Nucleus accumbens (tissue), 56 donors: ENCODE results near the gene TMEM184A.

Source experiments
- DNase-seq, 56 donors: peaks; one replicate each; lab custom pipeline; 2025; lab: John Stamatoyannopoulos, UW

The TMEM184A gene

GRCh38 chr7:1555813-1556543, at the start of gene TMEM184A:
TMEM184A (minus strand) TSS chr7:1556205; CDS start chr7:1555484, 721 bp downstream.
- no peak for DNase-seq

GRCh38 chr7:1604383-1604782, 48.4 kb upstream of the TMEM184A start:
- no peak for DNase-seq

DNA sequence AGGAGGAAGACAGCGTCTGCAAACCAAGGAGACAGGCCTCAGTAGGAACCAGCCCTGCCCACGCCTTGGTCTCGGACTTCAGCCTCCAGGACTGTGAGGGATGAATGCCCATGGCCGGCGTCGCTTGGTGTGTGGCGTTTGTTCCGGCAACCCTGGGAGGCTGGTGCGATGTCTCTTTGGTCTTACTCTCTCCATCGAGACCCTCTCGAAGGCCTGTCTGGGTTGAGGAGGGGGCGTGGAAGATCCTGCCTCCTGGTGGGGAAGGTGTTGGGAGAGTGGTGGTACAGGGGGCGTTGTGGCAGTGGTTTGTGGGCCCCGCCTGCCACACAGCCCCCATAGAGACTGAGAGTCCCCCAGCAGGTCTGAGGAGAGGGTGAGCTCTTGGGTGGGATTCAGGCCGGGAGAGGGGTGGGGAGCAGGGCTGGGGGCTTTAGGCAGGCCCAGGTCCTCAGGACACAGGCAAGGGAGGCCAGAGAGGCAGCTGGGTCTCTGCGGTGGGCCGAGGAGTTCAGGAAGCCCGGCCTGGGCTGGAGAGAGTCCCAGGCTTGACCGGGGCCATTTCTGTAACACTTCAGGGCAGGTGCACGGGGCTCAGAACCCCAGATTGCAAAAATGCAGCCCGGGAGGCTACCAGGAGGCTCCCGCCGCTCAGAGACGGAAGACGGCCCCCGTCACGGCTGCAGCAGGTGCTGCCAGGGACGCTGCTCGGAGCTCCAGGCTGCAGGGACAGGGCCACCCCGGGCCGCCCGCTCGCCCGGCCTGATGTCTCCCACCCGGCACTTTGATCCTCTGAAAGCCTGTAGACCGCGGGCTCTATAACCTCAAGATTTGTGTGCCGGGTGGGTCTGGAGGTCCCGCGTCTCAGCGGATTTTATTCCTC, 47.6 kb upstream of the TMEM184A start:
- no peak for DNase-seq

- DNase-seq: no peak
Observed at GRCh38 chr7:1602386-1602785, 46.4 kb upstream of the TMEM184A start.

DNA sequence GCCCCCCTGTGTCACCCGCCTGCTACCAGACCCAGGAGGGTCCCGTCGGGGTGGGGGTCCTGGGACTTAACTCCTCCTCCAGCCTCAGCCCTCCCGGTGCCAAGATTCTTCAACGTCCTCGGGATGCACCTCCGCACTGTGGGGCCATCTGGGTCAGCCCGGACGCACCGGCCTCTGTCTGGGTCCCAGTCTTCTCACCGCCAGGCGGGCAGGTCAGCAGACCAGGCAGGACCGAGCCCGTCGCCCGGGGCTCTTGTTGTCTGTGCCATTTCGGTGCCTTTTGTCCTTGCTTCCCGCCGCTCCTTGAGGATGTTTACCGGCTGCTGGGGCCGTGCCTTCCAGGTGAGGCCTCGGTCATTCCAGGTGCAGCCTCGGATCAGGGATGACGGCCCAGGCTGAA, 46.0 kb upstream of the TMEM184A start:
- no peak for DNase-seq

DNA sequence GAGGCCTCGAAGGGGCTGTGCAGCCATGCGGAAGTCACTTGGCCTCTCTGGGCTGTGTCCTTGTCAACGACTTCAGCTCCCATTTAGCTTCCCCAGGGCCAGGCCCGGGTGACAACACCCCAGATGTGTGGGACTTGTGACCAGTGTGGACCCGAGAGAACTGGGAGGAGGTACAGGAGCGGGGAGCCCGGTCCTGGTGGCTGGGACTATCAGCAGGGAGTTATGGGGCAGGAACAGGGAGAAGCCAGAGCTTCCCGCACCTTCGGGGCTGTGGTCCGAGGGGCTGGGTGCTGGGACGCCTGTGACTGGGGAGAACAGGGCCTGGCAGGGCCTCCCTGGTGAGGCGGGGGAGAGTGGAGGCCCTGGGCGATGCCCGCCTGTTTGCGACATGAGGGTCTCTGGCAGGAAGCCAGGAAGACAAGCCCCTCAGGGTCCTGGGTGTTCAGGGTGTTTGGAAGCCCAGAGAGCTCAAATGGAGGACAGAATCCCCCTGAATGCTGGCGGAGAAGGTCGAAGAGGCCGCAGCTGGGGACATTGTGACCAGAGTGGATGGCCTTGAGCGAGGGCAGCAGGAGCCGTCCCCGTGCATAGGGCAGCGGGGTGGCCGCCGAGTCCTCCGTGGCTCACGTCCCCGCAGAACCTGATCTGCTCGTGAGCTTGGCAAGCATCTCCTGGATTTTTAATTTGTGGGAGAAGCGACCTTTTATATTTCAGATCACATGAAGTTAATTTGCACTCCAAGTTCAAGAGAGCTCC, 43.8 kb upstream of the TMEM184A start:
- DNase-seq: no peak

DNA sequence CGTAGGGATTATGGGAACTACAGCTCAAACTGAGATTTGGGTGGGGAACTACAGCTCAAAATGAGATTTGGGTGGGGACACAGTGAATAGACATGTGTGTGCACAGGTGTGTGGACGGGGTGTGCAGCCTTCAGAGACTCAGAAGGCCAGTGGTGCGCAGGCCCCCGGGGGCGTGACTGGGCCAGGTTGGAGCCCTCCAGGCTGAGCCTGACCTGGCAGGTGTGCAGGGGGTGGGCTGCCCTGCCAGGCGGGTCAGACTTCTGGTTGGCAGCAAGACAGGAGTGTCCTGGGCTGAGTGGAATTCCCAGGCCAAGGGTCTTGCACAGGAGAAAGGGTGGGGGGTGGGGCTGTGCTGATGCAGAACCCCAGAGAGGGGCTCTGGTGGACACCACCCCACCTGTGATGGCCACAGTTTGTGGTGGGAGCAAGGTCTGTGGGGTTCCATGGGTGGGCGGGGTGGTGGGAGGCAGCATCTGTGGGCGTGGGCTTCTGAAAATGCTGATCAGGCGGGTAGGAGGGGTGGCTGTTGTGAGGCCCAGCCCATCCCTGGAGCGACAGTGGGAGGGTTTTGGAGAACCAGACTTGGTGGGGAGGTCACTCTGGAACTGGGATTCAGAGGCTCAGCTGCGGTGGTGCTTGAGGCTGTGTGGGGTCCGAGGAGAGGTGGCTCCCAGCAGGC, 43.1 kb upstream of the TMEM184A start:
- no peak for DNase-seq

- no peak for DNase-seq
Observed at GRCh38 chr7:1598286-1598685, 42.3 kb upstream of the TMEM184A start.

- DNase-seq: no peak
Observed at GRCh38 chr7:1597791-1598190, 41.8 kb upstream of the TMEM184A start.

DNA sequence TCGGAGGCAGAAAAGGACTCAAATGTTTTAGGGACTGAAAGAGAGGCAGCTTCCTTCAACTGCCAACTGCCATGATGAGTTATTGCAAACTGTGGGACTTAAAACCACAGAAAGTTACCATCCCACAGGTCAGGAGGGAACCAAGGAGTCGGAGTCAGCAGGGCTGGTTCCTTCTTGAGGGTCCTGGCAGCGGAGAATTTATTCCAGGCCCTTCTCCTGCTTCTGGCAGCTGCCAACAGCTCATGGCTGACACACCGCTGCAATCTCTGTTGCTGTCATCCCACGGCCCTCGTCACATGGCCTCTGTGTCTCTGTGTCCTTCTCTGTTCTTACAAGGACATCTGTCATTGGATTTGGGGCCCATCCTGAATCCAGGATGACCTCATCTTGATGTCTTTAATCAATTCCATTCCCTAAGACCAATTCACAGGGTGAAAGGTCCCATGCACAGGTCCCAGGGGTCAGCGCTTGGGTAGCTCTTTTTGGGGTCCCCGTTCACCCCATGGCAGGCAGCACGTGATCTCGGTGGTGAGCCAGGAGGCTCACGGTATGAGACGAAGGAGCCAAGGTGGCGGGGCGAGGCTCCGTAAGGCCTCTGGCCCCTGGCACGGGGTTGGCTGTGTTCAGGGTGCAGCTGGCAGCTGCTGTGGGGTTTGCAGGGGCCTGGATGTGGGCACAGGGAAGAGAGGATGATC, 41.2 kb upstream of the TMEM184A start:
- DNase-seq: no peak

DNA sequence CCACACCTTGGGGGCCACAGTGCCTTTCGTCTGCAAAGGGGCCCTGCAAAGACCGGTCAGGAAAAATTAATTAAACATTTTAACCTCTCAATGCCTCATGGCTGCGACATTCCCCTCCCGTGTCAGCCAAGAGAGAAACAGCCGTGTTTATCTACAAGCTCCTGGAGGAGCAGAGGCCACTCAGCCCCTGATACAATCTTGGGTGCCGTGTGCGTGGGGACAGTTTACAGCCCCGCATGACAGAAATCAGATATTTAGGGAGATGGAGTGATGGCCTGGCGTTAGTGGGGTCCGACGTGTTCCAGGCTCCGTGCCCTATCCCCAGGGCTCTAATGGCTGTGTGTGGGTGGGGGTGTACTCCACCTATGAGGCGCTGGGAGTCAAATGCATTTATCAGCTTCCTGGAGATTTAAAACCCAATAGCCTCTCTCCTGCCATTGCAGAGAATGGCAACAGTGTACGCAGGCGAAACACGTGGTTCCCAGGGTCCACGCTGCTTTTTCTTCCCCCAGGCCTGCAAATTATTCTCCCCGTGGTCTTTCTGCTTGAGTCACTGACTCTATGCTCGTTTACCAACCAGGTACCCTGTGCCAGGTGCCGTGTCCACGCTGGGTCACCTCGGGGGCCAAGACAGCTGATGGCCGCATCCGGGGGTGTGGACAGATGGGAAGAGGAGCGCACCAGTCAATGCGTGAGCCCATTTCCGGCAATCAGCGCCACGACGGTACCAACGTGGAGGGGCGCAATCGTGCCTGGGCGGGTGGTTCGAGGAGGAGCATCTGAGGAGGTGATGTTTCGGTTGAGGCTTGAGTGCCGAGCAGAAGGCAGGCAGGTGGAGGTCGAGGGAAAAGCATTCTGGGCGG, 40.4 kb upstream of the TMEM184A start:
- DNase-seq: no peak

DNA sequence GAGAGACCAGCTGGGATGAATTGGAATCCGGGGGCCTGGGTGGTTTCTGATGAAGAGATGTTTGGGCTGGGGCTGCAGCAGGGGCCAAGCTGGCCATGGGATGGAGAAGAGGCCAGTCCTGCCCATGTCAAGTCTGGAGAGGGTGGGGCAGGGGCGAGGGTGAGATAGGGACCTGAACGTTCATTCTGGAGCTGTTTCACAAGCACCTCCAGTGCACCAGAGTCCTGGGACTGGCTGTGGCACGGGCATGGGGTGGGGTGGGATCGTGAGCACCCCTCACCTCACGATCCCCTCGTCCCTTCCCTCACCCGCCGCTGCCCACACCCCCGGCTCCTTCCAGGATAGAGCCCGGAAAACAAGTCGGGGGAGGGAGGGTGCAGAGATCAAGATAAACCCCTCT, 39.6 kb upstream of the TMEM184A start:
- no peak for DNase-seq

DNA sequence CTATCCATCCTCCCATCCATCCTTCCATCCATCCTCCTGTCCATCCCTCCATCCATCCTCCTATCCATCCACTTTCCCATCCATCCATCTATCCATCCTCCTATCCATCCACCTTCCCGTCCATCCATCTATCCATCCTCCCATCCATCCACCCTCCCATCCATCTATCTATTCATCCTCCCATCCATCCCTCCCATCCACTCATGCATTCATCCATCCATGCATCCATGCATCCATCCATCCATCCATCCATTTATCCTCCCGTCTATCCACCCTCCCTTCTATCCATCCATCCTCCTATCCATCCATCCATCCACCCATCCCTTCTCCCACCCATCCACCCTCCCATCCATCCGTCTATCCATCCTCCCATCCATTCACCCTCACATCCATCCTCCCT, 39.0 kb upstream of the TMEM184A start:
- DNase-seq: no peak

DNA sequence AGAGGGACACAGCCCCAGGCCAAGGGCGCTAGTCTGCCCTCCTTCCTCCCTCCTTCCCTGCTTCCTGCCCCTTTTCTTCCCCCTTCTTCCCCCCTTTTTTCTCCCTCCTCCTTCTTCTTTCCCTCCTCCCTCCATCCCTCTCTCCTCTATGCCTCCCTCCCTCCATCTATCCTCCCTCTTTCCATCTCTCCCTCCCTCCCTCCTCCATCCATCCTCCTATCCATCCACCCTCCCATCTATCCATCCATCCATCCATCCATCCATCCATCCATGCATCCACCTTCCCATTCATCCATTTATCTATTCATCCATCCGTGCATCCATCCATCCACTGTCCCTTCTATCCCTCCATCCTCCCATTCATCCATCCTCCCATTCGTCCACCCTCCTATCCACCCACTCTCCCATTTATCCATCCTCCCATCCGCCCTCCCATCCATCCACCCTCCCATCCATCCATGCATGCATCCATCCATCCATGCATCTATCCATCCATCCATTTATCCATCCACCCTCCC, 38.0 kb upstream of the TMEM184A start:
- no peak for DNase-seq

GRCh38 chr7:1593091-1593866, 37.3 kb upstream of the TMEM184A start:
- DNase-seq: no peak

- no peak for DNase-seq
Observed at GRCh38 chr7:1592299-1592871, 36.4 kb upstream of the TMEM184A start.

DNA sequence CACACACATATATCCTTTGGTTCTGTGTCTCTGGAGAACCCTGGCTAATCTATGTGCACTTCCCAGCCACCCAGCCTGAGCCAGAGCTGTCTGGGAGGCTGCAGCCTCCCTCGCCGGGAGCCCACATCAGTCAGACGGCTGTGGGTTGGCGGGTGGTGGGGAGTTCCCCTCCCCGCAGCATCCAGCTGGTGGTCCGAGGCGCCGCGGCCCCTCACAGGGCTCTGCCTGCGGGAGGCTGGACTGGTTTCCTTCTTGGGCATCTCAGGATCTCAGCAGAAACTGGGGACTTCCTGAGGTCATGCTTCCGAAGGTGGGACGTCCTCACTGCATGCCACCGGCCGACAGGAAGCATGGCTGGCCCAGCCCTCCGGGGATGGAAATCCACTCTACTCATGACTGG, 35.9 kb upstream of the TMEM184A start:
- DNase-seq: no peak

DNA sequence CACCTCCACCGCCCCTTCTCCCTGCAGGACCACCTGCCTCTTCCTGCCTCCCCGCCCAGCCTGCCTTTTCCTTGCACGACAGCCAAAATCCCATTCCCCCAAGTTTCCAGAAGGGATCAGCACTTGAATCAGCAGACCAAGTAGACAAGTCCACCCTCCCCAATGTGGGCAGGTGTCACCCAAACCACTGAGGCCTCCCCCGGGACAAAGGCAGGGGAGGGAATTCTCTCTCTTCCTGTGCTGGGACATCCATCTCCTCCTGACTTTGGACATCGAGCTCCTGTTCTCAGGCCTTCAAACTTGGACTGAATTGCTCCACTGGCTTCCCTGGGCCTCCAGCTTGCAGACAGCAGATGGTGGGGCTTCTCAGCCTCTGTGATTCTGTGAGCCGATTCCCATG, 35.4 kb upstream of the TMEM184A start:
- no peak for DNase-seq
